Measurements from ENCODE around the gene DLG1. TPM values are rescaled to one million over a fixed set of nuclear protein-coding genes. Genes with fewer than 3 reads are reported as not detected.
A peak's percentile ranks its signal among the peaks of the same experiment; 100 is the strongest.

Gene DLG1
- total and polyA plus RNA-seq, 9 of the 15 experiments (the other 6 are each of a cell fraction or from before 2014, with no cell fraction given): 9.4 to 63.5 (median 43.6) TPM

DNA sequence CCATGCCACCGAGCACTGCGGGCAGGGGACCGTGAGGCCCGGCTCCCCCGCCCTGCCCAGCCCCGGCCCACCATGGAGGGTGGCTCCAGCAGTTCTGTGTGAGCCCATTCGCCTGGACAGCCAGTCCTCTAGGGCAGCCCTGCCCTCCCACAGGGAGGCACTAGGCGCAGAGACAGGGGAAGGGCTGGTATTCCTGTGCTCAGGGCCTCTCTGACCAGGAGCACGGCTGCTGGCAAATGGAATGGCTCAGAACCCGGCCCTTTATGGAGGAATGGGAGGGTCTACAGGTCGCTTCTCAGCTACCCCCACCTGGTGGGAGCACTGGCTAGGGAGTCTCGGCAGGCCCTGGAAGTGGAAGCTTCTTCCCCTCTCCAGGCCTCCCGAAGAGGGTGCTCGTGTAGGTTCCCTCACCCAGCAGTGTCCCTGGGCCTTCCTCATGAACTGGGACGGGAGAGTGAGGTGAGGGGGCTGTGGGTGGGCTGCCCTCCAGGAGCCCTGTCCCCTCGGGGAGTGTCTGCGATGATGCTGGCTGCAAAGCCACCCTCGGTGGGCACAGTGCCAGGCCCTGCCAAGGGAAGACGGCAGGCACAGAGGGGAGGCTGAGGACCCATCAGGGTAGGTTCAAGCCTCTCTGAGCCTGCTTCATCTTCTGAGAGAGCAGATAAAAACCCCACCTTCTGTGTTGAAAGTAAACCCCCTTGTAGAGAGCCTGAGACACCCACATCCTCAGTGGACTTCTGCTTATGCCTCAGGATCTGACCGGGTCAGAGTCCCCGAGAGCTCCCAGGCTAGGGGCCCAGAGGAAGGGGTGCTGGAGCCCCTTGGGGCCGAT lies 270.3 kb downstream of the DLG1 start:
- Histone ChIP-seq H3K4me2 (ENCODE audit: insufficient read depth, low read length) (peak overlapping the region; percentile 76; the same call in 1 of the 2 replicates), H3K4me1 (replicated peaks in 1 of 2; ENCODE audit: control insufficient read depth in 2 of 2, insufficient read depth in 2 of 2, low read length in 2 of 2) (peaks cover 25 to 64% of the 10 kb centered on the region in 2 experiments), H2AFZ (ENCODE audit: low read depth, low read length) (peak overlapping the region; percentile 93; the same call in 1 of the 2 replicates), H3K4me3 (peak overlapping the region; percentile 84; the same call in 1 of the 2 replicates), H3K9me1 (ENCODE audit: control insufficient read depth, insufficient read depth, low read length) (no peaks in the 10 kb centered on the region), H3K27ac (ENCODE audit: extremely low read depth, low read depth, low read length) (no peak overlapping the region), H4K20me1 (replicated peaks; ENCODE audit: control insufficient read depth, insufficient read depth, low read length) (peaks cover 6% of the 10 kb centered on the region; the same call in 1 of the 2 replicates), H3K27me3 (ENCODE audit: control insufficient read depth in 2 of 2, insufficient read depth in 2 of 2, low read length in 2 of 2) (no peaks in the 10 kb centered on the region), H3K9ac (ENCODE audit: insufficient read depth in 1 of 2, low read depth in 2 of 2, low read length in 2 of 2) (peak overlapping the region in 1 of 2 experiments; percentile 95; a peak in 3 of 4 replicates), H3K9me3 (replicated peaks; ENCODE audit: control insufficient read depth, insufficient read depth, low read depth, low read length) (no peaks in the 10 kb centered on the region), H3K36me3 (ENCODE audit: control insufficient read depth, insufficient read depth, low read length) (peaks cover 5% of the 10 kb centered on the region; the same call in 1 of the 3 replicates), H3K79me2 (ENCODE audit: control insufficient read depth, insufficient read depth, low read length) (peaks cover 4% of the 10 kb centered on the region; the same call in 2 of the 3 replicates)
- ATAC-seq (no peak), DNase-seq (ENCODE audit: extremely low read depth in 1 of 4, low spot score in 3 of 4) (peak in 1 of 4 experiments; percentile 4), FAIRE-seq (no peak)
- CTCF ChIA-PET (ENCODE audit: low intra/inter-chr PET ratio): no interaction called here
- 81% methylated on average over 19 of the region's 22 CpGs for WGBS (ENCODE audit: insufficient coverage, low coverage, missing lambda C conversion rate)
- intact Hi-C loops (cut with micrococcal nuclease) (no loop called here), in situ Hi-C loops (cut with MboI) (no loop called here)
- TF ChIP-seq ZNF282 (CRISPR knock-in tag; IDR thresholded peaks at IDR 0.05) (no peak), EHMT2 (IDR thresholded peaks at IDR 0.05) (no peak), NR4A1 (CRISPR knock-in tag; IDR thresholded peaks at IDR 0.05) (no peak), NR4A1 (tag; IDR thresholded peaks at IDR 0.05) (no peak), ZNF165 (CRISPR knock-in tag; IDR thresholded peaks at IDR 0.05; ENCODE audit: borderline replicate concordance) (no peak), SNRNP70 (optimal IDR thresholded peaks at IDR 0.05; ENCODE audit: low read depth, low read length) (no peak), CBFA2T3 (IDR thresholded peaks at IDR 0.05) (no peak), POLR2G (IDR thresholded peaks at IDR 0.05; ENCODE audit: low read depth, low read length) (no peak), NFIC (IDR thresholded peaks at IDR 0.05) (peak; percentile 74), NR3C1 (CRISPR knock-in tag; IDR thresholded peaks at IDR 0.05) (0 out of 2 replicates have a peak, but pooled peaks have one; percentile 57), TFAM (CRISPR knock-in tag; conservative IDR thresholded peaks at IDR 0.05) (no peak), ZBTB1 (CRISPR knock-in tag; IDR thresholded peaks at IDR 0.05; ENCODE audit: borderline replicate concordance, low read depth) (no peak), RUNX1 (IDR thresholded peaks at IDR 0.05; ENCODE audit: low read depth) (no peak)
- no TSS peak for BruUV-seq (replicated peaks)
- POLR2A ChIA-PET: interaction anchor here (0.6 to 1.6 kb wide), 7 partner anchors 11 to 304 kb away, joined by 3 to 9 read pairs (median 4); partner anchors contain the start of gene NCBP2
